Measurements from ENCODE around the gene IKZF3. TPM values are rescaled to one million over a fixed set of nuclear protein-coding genes. Genes with fewer than 3 reads are reported as not detected.

IKZF3 gene
- polyA plus RNA-seq, 1 donor (not counting 4 experiments of a cell fraction or from before 2014, with no cell fraction given) = not detected

GRCh38 chr17:39772415-39772814 lies 91.7 kb downstream of the IKZF3 start:
- Histone ChIP-seq H3K9ac (ENCODE audit: control insufficient read depth, extremely low read depth, insufficient read depth, low read length) (no peak overlapping the region), H3K27me3 (ENCODE audit: control insufficient read depth, extremely low read depth, insufficient read depth, low read length) (peaks cover 50% of the 10 kb centered on the region), H3K9me3 (ENCODE audit: control insufficient read depth, low read depth, low read length) (no peaks in the 10 kb centered on the region), H3K27ac (ENCODE audit: control insufficient read depth, insufficient read depth, low read length) (no peak overlapping the region), H3K9me1 (ENCODE audit: control insufficient read depth, extremely low read depth, insufficient read depth, low read length) (no peaks in the 10 kb centered on the region), H3K4me1 (ENCODE audit: control insufficient read depth, extremely low read depth, insufficient read depth, low read length) (peaks cover 19% of the 10 kb centered on the region), H2AFZ (ENCODE audit: control insufficient read depth, low read length) (no peak overlapping the region), H3K36me3 (ENCODE audit: control insufficient read depth in 2 of 2, extremely low read depth in 1 of 2, insufficient read depth in 2 of 2, low read length in 2 of 2) (no peaks in the 10 kb centered on the region), H4K20me1 (ENCODE audit: control insufficient read depth, extremely low read depth, insufficient read depth, low read length) (no peaks in the 10 kb centered on the region), H3K79me2 (ENCODE audit: control insufficient read depth, insufficient read depth, low read length) (no peaks in the 10 kb centered on the region), H3K4me3 (ENCODE audit: control insufficient read depth in 2 of 3, extremely low read depth in 1 of 3, insufficient read depth in 2 of 3, low read depth in 1 of 3, low read length in 3 of 3) (no peak overlapping the region), H3K4me2 (ENCODE audit: control insufficient read depth, extremely low read depth, insufficient read depth, low read depth, low read length) (no peak overlapping the region)
- DNase-seq (ENCODE audit: low read depth, low spot score) = no peak
- dilution Hi-C loops (cut with MboI; ENCODE audit: extremely low pct_ligation_motif_present, low sequenced_read_pairs) = no loop called here
- TF ChIP-seq CTCF (optimal IDR thresholded peaks at IDR 0.05 in 1 of 3, IDR thresholded peaks at IDR 0.05 in 1 of 3, conservative IDR thresholded peaks at IDR 0.05 in 1 of 3; ENCODE audit: extremely low read depth in 1 of 3, insufficient read depth in 2 of 3, low read length in 3 of 3) (no peak), EZH2 (IDR thresholded peaks at IDR 0.05; ENCODE audit: low read length) (no peak)
- FAIRE-seq = no peak

GRCh38 chr17:39769974-39770587 lies 94.0 kb downstream of the IKZF3 start:
- no peaks in the 10 kb centered on the region for H3K79me2 ChIP-seq (ENCODE audit: control insufficient read depth, insufficient read depth, low read length)
- no peaks in the 10 kb centered on the region for H3K36me3 ChIP-seq (ENCODE audit: control insufficient read depth in 2 of 2, extremely low read depth in 1 of 2, insufficient read depth in 2 of 2, low read length in 2 of 2)
- dilution Hi-C loops (cut with MboI; ENCODE audit: extremely low pct_ligation_motif_present, low sequenced_read_pairs) = no loop called here
- peak overlapping the region; percentile 45 for H3K4me2 ChIP-seq (ENCODE audit: control insufficient read depth, extremely low read depth, insufficient read depth, low read depth, low read length)
- DNase-seq (ENCODE audit: low read depth, low spot score) (peak; percentile 86), FAIRE-seq (peak; percentile 98)
- H3K9me3 ChIP-seq (ENCODE audit: control insufficient read depth, low read depth, low read length) = peaks cover 10% of the 10 kb centered on the region
- no peak overlapping the region for H3K4me3 ChIP-seq (ENCODE audit: control insufficient read depth in 2 of 3, extremely low read depth in 1 of 3, insufficient read depth in 2 of 3, low read depth in 1 of 3, low read length in 3 of 3)
- H2AFZ ChIP-seq (ENCODE audit: control insufficient read depth, low read length) = no peak overlapping the region
- no peak for TF ChIP-seq EZH2 (IDR thresholded peaks at IDR 0.05; ENCODE audit: low read length)
- no peak for TF ChIP-seq CTCF (optimal IDR thresholded peaks at IDR 0.05 in 1 of 3, IDR thresholded peaks at IDR 0.05 in 1 of 3, conservative IDR thresholded peaks at IDR 0.05 in 1 of 3; ENCODE audit: extremely low read depth in 1 of 3, insufficient read depth in 2 of 3, low read length in 3 of 3)
- H3K27ac ChIP-seq (ENCODE audit: control insufficient read depth, insufficient read depth, low read length) = peak overlapping the region; percentile 16
- no peak overlapping the region for H3K9ac ChIP-seq (ENCODE audit: control insufficient read depth, extremely low read depth, insufficient read depth, low read length)
- peaks cover 70% of the 10 kb centered on the region for H3K27me3 ChIP-seq (ENCODE audit: control insufficient read depth, extremely low read depth, insufficient read depth, low read length)
- no peaks in the 10 kb centered on the region for H3K9me1 ChIP-seq (ENCODE audit: control insufficient read depth, extremely low read depth, insufficient read depth, low read length)
- peaks cover 3% of the 10 kb centered on the region for H4K20me1 ChIP-seq (ENCODE audit: control insufficient read depth, extremely low read depth, insufficient read depth, low read length)
- H3K4me1 ChIP-seq (ENCODE audit: control insufficient read depth, extremely low read depth, insufficient read depth, low read length) = peaks cover 19% of the 10 kb centered on the region

All from keratinocyte (primary cell).